Gastroesophageal sphincter (tissue), 4 donors: ENCODE results near the gene RBFOX2. TPM values are rescaled to one million over a fixed set of nuclear protein-coding genes. Genes with fewer than 3 reads are reported as not detected.

Experiments
- ATAC-seq: fragments of 150-250 bp; one replicate; pipeline ENCODE4 v1.9.1; 2016; ENCODE audit warnings: mild to moderate bottlenecking, moderate library complexity
- H3K27ac ChIP-seq, 4 donors: fragments of 200-600 bp; sonication (generic) in 3 of 4; 1 replicate in 3 of 4; 2 replicates in 1 of 4; pipeline ENCODE4 v1.5.1; 2016 to 2019
- H3K27me3 ChIP-seq: fragments of 200-600 bp; sonication (generic); one replicate; pipeline ENCODE4 v1.5.1; 2019
- H3K36me3 ChIP-seq, 2 donors: fragments of 200-600 bp; sonication (generic); one replicate each; pipeline ENCODE4 v1.5.1; 2019; ENCODE audit warnings: control low read depth in 1 of 2
- H3K4me1 ChIP-seq, 3 donors: fragments of 200-600 bp; sonication (generic); 1 replicate in 2 of 3; 2 replicates in 1 of 3; pipeline ENCODE4 v1.5.1; 2016 to 2019; ENCODE audit warnings: control low read depth in 2 of 3
- H3K4me3 ChIP-seq, 2 donors: fragments of 200-600 bp; sonication (generic); one replicate each; pipeline ENCODE4 v1.5.1; 2019; ENCODE audit warnings: mild to moderate bottlenecking in 1 of 2, moderate library complexity in 1 of 2
- H3K9me3 ChIP-seq, 3 donors: fragments of 200-600 bp; sonication (generic); one replicate each; pipeline ENCODE4 v1.5.1; 2017 to 2019; ENCODE audit warnings: control low read depth in 2 of 3
- EP300 ChIP-seq: sonication (generic); formaldehyde crosslinking; IDR thresholded peaks from one replicate; pipeline ENCODE4 v1.6.1; 2017; ENCODE audit warnings: antibody characterized with exemption, mild to moderate bottlenecking
- POLR2A ChIP-seq, 2 donors: fragments of 450-650 bp; IDR thresholded peaks; one replicate each; pipeline ENCODE4 v1.6.1; 2017; ENCODE audit warnings: antibody characterized with exemption in 2 of 2, mild to moderate bottlenecking in 2 of 2, moderate library complexity in 1 of 2
- POLR2AphosphoS5 ChIP-seq: sonication (generic); formaldehyde crosslinking; IDR thresholded peaks from one replicate; pipeline ENCODE4 v1.6.1; 2017; ENCODE audit warnings: antibody characterized with exemption
- WGBS, 2 donors: methylation state at CpG; one replicate each; pipeline ENCODE4 v1.1.5; 2018; ENCODE audit warnings: low coverage in 1 of 2; 5-methylcytosine and 5-hydroxymethylcytosine counted together
- total RNA-seq, 4 donors: library from RNA; depleted of rRNA; stranded (reverse); fragments of >200 nt; gene quantifications; one replicate each; pipeline ENCODE4 v1.1.0, GENCODE V29; 2016
- TF ChIP-seq, protein P1 (sequence below), 4 experiments: fragments of 200-600 bp in 2 of 4; fragments of 450-650 bp in 2 of 4; sonication (generic) in 1 of 4; IDR thresholded peaks; one replicate each; pipeline ENCODE4 v1.5.1; 2017 to 2019; ENCODE audit warnings: antibody characterized with exemption in 4 of 4, mild to moderate bottlenecking in 2 of 4, moderate library complexity in 2 of 4

The RBFOX2 gene
- total RNA-seq, 4 donors from 2014 or later, result 120 to 197 (median 169) TPM

- no peak overlapping the region for H3K27ac ChIP-seq
- peak; percentile 17 for ATAC-seq
Measured at GRCh38 chr22:35734517-35734827, 294.2 kb downstream of the RBFOX2 start.

GRCh38 chr22:35733791-35734516 is 294.7 kb downstream of the RBFOX2 start:
- TF ChIP-seq, protein P1, sequence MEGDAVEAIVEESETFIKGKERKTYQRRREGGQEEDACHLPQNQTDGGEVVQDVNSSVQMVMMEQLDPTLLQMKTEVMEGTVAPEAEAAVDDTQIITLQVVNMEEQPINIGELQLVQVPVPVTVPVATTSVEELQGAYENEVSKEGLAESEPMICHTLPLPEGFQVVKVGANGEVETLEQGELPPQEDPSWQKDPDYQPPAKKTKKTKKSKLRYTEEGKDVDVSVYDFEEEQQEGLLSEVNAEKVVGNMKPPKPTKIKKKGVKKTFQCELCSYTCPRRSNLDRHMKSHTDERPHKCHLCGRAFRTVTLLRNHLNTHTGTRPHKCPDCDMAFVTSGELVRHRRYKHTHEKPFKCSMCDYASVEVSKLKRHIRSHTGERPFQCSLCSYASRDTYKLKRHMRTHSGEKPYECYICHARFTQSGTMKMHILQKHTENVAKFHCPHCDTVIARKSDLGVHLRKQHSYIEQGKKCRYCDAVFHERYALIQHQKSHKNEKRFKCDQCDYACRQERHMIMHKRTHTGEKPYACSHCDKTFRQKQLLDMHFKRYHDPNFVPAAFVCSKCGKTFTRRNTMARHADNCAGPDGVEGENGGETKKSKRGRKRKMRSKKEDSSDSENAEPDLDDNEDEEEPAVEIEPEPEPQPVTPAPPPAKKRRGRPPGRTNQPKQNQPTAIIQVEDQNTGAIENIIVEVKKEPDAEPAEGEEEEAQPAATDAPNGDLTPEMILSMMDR (IDR thresholded peaks at IDR 0.05), result peak in 1 of 4 experiments; percentile 33
- TF ChIP-seq EP300 (no peak), POLR2A (IDR thresholded peaks at IDR 0.05) (no peak), POLR2AphosphoS5 (peak; percentile 44)
- Histone ChIP-seq H3K36me3 (peaks cover 0 to 19% of the 10 kb centered on the region in 2 donors), H3K4me3 (no peak overlapping the region), H3K4me1 (peaks cover 0 to 18% (median 0%) of the 10 kb centered on the region in 3 donors), H3K9me3 (no peaks in the 10 kb centered on the region), H3K27me3 (no peaks in the 10 kb centered on the region), H3K27ac (no peak overlapping the region)
- WGBS, 2 donors, result 57 to 61% methylated on average over 7 of the region's 7 CpGs
- ATAC-seq, result peak; percentile 67

More at GRCh38 chr22:35734517-35734827, 294.2 kb downstream of the RBFOX2 start:
- Histone ChIP-seq H3K9me3 (no peaks in the 10 kb centered on the region), H3K36me3 (peaks cover 0 to 24% of the 10 kb centered on the region in 2 donors), H3K4me1 (peaks cover 0 to 23% (median 0%) of the 10 kb centered on the region in 3 donors), H3K4me3 (no peak overlapping the region), H3K27me3 (no peaks in the 10 kb centered on the region)
- WGBS, 2 donors, result 20 to 83% methylated on average over 1 to 7 of the region's 7 CpGs
- TF ChIP-seq EP300, result no peak
- no peak for TF ChIP-seq POLR2A (IDR thresholded peaks at IDR 0.05)
- no peak for TF ChIP-seq POLR2AphosphoS5
- TF ChIP-seq, protein P1 (IDR thresholded peaks at IDR 0.05), result no peak

DNA sequence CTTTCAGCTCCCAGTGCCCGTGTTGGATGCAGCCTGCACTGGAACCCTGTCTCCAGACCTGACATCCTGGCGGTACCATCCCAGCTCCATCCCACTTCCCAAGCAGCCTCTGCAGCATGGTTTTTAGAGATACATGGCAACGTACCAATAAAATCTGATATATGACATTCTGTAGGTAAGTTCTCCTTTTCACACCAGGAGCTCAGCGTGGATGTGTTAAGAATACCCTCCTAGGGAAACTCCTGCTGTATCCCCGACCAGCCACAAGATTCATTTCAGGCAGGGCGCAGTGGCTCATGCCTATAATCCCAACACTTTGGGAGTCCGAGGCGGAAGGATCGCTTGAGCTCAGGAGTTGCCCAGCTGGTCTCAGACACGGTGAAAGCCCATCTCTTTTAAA is 295.6 kb downstream of the RBFOX2 start:
- 78% methylated on average over 5 of the region's 10 CpGs; no CpG with 5 or more reads in 1 of the 2 donors for WGBS, 2 donors
- TF ChIP-seq EP300, result no peak
- no peak for TF ChIP-seq POLR2AphosphoS5
- no peak for TF ChIP-seq POLR2A (IDR thresholded peaks at IDR 0.05)
- TF ChIP-seq, protein P1 (IDR thresholded peaks at IDR 0.05), result no peak
- peaks cover 0 to 17% (median 0%) of the 10 kb centered on the region in 3 donors for H3K4me1 ChIP-seq
- no peak overlapping the region for H3K27ac ChIP-seq
- no peaks in the 10 kb centered on the region for H3K9me3 ChIP-seq
- H3K27me3 ChIP-seq, result no peaks in the 10 kb centered on the region
- no peak for ATAC-seq
- H3K4me3 ChIP-seq, result no peak overlapping the region
- H3K36me3 ChIP-seq, result peaks cover 0 to 9% of the 10 kb centered on the region in 2 donors

- WGBS, 2 donors, result 95 to 97% methylated on average over 4 to 9 of the region's 9 CpGs
- Histone ChIP-seq H3K9me3 (no peaks in the 10 kb centered on the region), H3K27ac (no peak overlapping the region), H3K4me3 (no peak overlapping the region), H3K4me1 (peaks cover 0 to 17% (median 0%) of the 10 kb centered on the region in 3 donors), H3K36me3 (peaks cover 0 to 4% of the 10 kb centered on the region in 2 donors), H3K27me3 (no peaks in the 10 kb centered on the region)
- ATAC-seq, result no peak
- TF ChIP-seq EP300 (no peak), POLR2A (IDR thresholded peaks at IDR 0.05) (no peak), POLR2AphosphoS5 (no peak)
- TF ChIP-seq, protein P1 (IDR thresholded peaks at IDR 0.05), result no peak
Measured at GRCh38 chr22:35732116-35732515, 296.5 kb downstream of the RBFOX2 start.

DNA sequence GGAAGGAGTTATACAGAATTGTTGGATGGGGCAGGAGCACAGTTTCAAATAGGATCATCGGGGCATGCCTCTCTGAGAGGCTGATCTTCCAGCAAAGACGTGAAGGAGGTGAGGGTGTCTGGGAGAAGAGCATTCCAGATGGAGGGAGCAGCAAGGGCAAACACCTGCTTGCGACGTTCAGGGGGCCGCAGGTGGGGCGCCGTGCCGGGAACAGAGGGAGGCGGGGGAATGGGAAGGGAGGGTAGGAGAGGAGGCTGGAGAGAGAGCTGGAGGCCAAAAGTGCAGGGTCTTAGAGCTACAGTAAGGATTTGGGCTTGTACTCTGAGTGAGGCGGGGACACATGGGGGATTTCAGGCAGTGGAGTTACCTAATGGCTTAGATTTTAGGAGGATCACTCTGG is 297.3 kb downstream of the RBFOX2 start:
- Histone ChIP-seq H3K4me1 (peaks cover 0 to 17% (median 0%) of the 10 kb centered on the region in 3 donors), H3K9me3 (no peaks in the 10 kb centered on the region), H3K27ac (no peak overlapping the region), H3K4me3 (no peak overlapping the region), H3K36me3 (no peaks in the 10 kb centered on the region), H3K27me3 (no peaks in the 10 kb centered on the region)
- 64 to 76% methylated on average over 6 to 10 of the region's 10 CpGs for WGBS, 2 donors
- TF ChIP-seq POLR2AphosphoS5 (no peak), POLR2A (IDR thresholded peaks at IDR 0.05) (no peak), EP300 (no peak)
- TF ChIP-seq, protein P1 (IDR thresholded peaks at IDR 0.05), result no peak
- no peak for ATAC-seq
